GF-D8 (cell line): Measurements from ENCODE around the gene TOMM5.

Experiments used
- DNase-seq: peaks from one replicate; lab custom pipeline; 2025; lab: John Stamatoyannopoulos, UW

Gene TOMM5

DNA sequence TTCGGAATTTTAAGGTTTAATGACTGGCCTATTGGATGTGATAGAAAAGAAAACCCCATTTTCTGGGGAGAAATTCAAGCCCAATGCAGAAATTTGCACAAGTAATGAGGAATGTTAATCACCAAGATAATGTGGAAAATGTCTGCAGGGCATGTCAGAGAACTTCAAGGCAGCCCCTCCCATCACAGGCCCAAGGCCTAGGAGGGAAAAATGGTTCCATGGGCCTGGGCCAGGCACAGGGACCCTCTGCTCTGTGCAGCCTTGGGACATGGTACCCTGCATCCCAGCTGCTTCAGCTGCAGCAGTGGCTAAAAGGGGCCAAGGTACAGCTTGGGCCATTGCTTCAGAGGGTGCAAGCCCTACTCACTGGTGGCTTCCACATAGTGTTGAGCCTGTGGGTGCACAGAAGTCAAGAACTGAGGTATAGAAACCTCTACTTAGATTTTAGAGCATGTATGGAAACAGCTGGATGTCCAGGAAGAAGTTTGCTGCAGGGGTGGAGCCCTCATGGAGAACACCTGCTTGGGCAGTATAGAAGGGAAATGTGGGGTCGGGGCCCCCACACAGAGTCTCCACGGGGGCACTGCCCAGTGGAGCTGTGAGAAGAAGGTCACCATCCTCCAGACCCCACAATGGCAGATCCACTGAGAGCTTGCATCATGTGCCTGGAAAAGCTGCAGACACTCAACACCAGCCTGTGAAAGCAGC, 28.4 kb downstream of the TOMM5 start:
- DNase-seq = no peak

DNA sequence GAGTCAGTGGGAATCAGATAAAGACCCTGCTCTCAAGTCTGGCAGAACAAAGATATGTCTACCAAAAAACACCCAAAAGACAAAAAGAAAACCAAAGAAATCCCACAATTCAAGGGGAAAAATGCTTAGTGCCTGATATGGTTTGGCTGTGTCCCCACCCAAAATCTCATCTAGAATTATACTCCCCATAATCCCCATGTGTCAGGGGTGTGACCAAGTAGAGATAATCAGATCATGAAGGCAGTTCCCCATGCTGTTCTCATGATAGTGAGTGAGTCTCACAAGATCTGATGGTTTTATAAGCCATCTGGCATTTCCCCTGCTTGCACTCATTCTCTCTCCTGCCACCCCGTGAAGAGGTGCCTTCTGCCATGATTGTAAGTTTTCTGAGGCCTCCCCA, 29.6 kb downstream of the TOMM5 start:
- DNase-seq = no peak

DNA sequence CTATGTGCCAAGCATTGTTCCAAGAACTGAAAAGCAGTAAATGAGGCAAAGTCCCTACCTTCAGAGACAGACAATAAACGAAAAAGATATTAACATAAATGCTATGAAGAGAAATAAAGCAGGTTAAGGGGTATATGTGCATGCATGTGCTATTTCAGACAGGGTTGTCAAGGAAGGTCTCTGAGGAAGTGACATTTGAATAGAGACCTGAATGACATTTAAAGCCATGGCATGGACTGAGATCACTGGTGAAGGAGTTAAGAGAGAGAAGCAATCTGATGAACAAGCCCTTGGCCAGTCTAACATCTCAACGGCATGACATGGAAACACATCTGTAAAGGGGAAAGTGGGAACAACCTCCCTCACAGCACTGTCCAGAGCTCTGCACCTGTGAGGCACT, 30.7 kb downstream of the TOMM5 start:
- no peak for DNase-seq

DNA sequence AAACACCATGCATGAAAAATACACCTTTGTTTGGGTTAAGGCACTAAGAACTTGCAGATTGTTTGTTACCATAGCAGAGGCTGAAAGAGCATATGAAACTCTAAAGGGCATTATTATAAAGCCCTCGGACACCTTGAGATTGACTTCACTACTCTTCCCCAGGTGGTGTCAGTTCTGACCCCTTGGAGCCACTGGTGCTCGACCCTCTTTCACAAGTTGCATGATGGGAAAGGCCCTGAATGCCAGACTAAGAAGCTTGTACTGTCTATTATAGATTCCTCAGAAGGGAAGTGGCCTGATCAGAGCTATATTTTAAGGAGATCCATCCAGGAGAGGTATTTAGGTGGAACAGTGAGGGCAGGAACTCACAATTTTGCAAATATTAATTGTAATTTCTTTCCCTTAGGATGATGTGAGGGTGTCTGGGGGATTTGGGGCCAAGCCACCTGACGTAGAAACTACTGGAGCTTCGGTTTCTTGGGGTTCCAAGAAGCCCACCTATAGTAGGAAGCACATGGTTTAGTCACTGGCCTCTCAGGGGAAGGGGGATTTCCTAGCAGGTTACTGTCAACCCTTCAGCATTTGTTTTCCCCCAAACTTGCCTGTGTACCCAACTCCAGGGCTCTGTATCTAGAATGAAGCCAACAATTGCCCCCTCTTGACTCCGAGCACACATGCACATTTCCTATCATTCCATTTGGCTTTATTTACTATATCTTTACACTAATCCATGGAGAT, 32.4 kb downstream of the TOMM5 start:
- no peak for DNase-seq

DNA sequence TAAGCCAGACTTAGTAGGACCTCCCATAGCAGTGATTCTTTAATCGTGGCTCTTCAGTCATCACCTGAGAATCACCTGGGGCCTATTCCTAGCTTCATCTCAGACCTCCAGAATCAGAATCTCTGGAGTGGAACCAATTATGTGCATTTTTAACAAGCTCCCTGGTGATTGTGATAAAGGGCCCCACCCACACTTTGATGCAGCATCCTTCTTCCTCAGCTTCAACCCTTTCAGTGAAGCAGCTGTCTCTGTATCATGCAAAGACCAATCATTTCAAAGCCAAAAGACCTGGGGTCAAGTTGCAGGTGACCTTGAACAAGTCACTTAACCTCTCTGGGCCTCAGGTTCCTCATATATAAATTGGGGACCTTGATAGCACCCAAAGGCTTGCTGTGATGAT, 33.3 kb downstream of the TOMM5 start:
- DNase-seq = no peak

DNA sequence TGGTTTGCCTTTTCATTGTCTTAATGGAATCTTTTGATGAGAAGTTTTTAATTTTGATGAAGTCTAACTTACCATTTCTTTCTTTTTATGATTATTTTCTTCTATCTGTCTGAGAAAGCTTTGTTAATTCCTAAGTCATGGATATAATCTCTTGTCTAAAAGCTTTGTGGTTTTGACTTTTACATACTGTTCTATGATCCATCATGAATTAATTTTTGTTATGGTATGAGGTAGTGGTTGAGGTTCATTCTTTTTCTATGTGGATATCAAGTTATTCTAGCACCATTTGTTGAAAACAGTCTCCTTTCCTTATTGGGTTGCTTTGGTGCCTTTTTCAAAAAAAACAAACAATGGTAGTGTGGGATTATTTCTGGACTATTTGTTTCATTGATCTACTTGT, 36.6 kb downstream of the TOMM5 start:
- DNase-seq = no peak

DNA sequence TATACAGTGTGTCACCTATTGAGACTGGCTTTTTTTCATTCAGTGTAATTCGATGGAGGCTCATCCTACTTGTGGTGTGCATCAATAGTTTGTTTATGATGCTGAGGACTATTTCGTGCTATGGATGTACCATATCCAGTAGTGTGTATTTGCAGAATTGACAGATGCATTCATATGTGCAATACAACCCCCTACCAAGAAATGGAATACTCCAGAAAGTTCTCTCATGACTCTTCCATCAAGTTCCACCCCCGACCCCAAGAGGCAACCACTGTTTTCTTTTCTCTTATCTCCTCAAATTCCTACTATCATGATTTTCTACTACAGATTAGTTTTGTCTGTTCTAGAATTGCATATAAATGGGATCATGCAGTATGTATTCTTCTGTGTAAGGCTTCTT, 38.1 kb downstream of the TOMM5 start:
- DNase-seq = no peak

DNA sequence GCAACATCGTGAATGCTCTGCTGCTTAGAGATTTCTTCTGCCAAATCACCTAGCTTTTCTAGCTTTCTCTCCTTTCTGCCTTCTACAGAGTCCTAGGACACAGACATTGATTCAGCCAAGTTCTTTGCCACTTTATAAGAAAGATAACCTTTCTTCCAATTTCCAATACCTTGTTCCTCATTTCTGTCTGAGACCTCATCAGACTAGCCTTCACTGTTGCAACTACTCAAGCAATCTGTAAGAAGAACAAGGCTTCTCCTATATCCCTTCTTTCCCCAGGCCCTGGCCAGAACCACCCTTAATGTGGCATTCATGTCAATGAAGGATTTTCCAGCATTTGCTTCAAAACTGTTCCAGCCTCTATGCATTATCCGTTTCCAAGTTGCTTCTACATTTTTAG, 40.5 kb downstream of the TOMM5 start:
- no peak for DNase-seq

DNA sequence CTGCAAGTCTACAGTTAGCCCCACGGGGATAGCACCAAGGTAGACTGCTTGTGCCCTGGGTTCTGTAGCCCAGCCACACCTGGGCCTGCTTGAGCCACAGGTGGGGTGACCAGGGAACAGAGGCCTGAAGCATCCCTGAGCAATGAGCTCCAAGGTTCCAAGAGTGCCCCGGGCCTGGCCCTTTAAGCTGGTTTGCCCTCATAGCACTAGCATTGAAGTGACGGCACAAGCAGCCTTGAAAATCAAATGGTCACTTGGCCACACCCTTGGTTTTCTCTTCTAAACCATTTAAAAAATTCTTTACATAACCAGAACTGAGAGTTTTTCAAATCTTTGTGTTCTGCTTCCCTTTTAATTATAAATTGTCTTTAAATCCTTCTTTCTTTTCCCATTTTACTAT, 40.9 kb downstream of the TOMM5 start:
- DNase-seq = no peak

DNA sequence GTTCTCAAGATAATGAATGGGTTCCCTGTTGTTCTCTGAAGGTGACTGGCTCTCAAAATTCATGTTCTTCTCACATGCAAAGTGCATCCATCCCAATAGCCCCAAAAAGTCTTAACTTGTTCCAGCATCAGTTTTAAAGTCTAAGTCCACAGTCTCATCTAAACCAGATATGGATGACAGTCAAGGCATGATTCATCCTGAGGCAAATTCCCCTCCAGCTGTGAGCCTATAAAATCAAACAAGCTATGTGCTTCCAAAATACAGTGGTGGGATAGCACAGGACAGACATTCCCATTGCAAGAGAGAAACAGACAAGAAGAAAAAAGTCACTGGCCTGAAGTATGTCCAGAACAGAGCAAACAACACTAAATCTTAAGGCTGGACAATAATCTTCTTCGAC, 41.6 kb downstream of the TOMM5 start:
- no peak for DNase-seq

DNA sequence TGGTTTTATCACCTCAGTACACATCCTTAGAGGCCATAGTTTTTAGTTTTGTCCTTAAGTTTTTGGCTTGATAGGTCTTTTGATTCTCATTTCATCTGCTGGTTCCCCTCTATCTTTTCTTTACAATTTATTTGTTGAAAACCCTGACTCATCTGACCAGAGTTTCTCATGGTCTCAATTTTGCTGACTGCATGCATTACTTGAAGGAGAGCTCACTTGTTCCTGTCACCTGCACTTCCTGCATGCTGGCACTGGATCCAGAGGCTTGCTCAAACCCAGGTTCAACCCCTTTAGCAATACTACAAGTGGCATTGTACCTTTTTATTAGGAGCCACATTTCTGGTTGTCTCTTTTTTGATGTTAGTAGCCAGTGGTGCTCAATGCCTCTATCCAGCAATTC, 42.9 kb downstream of the TOMM5 start:
- no peak for DNase-seq

DNA sequence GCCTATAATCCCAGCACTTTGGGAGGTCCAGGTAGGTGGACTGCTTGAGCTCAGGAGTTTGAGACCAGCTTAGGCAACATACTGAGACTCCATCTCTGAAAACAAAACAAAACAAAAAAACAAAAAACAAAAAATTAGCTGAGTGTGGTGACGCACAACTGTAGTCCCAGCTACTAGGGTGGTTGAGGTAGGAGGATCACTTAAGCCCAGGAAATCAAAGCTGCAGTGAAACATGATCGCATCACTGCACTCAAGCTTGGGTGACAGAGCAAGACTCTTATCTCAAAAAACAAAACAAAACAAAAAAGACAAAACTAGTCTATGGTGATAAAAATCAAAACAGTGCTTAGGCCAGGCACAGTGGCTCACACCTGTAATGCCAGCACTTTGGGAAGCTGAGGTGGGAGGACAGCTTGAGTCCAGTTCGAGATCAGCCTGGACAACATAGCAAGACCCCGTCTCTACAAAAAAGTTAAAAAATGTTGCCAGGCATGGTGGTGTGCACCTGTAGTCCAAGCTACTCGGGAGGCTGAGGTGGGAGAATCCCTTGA, 45.0 kb downstream of the TOMM5 start:
- DNase-seq = no peak

DNA sequence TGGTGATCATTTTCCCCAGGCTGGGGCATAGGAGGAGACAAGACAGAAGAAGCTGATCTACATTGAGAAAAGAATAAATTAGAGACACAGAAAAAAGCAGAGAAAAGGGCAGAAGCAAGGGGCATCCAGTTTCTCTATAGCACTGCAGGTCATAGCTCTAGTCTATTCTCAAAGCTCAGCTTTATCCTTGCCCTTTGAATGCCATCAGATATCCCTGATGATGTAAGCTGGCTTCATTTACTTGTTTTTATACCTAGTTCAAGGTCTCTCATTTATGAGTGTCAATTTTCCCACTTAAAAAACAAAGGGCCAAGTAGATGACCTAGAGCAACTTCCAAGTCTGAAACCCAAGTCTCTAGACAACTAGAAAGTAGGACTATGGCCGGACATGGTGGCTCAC, 48.9 kb downstream of the TOMM5 start:
- DNase-seq = no peak

DNA sequence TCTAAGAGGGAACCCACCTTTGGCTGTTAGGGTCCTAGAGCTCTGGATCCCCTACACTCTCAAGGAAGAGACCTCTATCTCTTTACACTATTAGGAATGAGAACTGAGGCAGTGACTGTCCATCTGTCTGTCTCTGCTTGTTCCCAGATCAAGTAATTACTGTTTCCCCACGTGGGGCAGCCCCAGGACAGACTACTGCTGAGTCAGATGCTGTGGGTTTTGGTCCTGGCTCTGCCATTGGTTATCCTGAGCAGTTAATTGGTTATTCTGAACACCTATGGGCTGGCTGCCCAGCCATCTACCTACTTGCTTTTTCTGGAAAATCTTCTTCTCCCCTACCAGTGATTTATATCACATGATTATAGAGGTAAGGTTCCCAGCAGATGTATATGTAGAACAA, 49.5 kb downstream of the TOMM5 start:
- DNase-seq = no peak

DNA sequence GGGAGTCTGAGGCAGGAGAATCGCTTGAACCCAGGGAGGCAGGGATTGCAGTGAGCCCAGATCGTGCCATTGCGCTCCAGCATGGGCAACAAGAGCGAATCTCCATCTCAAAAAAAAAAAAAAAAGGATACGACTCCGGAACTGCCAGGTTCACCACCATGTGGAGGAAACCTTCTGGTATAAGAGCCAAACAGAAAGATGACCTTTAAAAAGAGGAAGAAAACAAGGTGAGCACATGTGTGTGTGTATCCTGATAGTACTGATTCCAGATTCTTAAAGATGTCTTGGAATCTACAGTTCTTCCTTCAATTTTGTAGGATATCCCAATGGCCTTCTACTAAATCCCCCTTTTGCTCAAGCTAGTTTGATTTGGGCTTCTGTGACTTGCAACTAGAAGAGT, 49.9 kb downstream of the TOMM5 start:
- no peak for DNase-seq

DNA sequence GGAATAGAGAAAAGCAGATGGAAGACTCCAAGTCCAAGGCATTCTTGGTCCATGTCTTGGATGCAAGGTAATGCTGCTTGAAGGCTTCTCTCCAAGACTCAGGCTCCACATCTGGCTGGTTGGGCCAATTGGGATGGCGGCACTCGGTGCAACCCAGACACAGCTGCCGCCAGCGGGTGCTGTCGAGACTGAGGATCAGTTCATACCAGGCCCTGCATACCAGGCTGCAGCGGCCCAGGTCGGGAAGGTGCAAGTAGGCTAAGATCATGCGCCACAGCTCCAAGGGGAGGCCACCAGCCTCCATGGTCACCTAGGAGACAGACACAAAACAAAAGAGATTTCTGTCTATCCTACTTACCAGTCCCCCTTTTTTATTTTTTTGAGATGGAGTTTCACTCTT, 50.9 kb downstream of the TOMM5 start:
- no peak for DNase-seq

DNA sequence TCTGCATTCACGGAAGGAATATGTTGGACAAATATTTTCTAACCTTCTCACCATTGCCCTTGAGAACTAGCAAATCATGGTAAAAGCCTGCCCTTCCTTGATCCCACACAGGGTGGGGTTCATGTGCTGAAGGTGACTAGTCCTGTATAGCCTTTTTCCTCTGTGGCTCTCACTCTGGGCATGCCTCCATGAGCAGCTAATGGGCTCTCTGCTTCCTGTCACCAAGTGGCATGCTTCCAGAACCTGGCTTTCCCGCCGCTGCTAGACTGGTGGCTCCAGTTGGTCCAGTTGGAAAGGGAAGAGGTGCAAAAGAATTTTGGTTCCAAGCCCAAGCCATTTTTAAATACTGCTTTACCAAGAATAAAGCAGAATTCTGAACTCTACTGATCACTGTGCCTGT, 51.8 kb downstream of the TOMM5 start:
- DNase-seq = no peak

DNA sequence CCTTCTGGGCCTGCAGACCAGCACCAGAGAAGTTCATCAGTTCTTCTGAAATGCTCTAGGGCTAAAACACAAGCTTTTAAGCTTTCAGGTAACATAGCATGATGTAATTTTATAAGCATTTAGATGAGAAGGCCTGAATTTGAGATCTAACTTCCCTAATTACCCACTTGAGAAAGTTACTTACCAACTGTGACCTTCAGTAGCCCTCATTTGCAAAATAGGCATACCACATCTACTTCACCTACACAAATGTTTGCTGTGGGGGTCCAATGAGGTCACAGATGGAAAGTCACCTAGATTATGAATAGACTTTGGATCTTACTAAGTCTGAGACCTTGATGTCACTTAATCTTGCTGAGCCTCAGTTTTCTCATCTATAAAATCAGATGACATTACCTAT, 52.8 kb downstream of the TOMM5 start:
- no peak for DNase-seq
